ENCODE data around the gene GADL1. TPM values are rescaled to one million over a fixed set of nuclear protein-coding genes. Genes with fewer than 3 reads are reported as not detected.

The GADL1 gene
- total and polyA plus RNA-seq, 7 donors: 0.89 to 5.6 (median 1.5) TPM

DNA sequence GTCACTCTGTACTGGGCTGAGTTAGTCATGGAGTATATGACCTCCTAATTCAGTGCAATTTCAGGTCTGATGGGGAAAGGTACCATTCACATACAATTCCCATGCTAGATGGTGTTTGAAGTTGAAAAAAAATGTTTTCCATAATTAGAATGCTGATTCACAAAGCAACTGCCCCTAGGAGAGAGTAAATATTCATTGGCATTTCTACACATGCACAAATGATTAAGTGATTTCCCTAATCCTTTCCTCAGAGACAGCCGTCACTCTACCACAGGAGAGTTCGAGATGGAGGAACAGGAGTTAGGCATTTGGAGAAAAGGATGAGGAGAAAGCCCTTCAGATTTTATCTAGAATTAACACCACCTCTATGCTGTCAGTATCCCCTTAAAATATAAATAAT, 32.5 kb downstream of the GADL1 start:
- no peaks in the 10 kb centered on the region for H3K9me3 ChIP-seq
- intact Hi-C loops (cut with DNase I): no loop called here
- H3K36me3 ChIP-seq (ENCODE audit: insufficient read depth in 1 of 2, low read depth in 1 of 2): peaks cover 0 to 2% of the 10 kb centered on the region in 2 donors
- TF ChIP-seq CTCF (IDR thresholded peaks at IDR 0.05): no peak
- no peak for DNase-seq
- no peaks in the 10 kb centered on the region for H3K27me3 ChIP-seq (ENCODE audit: insufficient read depth in 3 of 3, low read length in 2 of 3)
- peak in 1 of 4 donors; percentile 42 for ATAC-seq
- no peak overlapping the region for H3K4me3 ChIP-seq
- no peak overlapping the region for H3K27ac ChIP-seq
- H3K4me1 ChIP-seq: peaks cover 23% of the 10 kb centered on the region
- WGBS, 3 donors: 61 to 83% (median 74%) methylated on average over 2 of the region's 2 CpGs

GRCh38 chr3:30858894-30859389, 35.5 kb downstream of the GADL1 start:
- DNase-seq (no peak), ATAC-seq (no peak)
- H3K36me3 ChIP-seq (ENCODE audit: insufficient read depth in 1 of 2, low read depth in 1 of 2): peaks cover 0 to 2% of the 10 kb centered on the region in 2 donors
- no peak overlapping the region for H3K27ac ChIP-seq
- TF ChIP-seq CTCF (IDR thresholded peaks at IDR 0.05): no peak
- H3K4me3 ChIP-seq: no peak overlapping the region
- WGBS, 3 donors: 90 to 97% (median 93%) methylated on average over 5 of the region's 5 CpGs
- peaks cover 25% of the 10 kb centered on the region for H3K4me1 ChIP-seq
- no peaks in the 10 kb centered on the region for H3K27me3 ChIP-seq (ENCODE audit: insufficient read depth in 3 of 3, low read length in 2 of 3)
- no peaks in the 10 kb centered on the region for H3K9me3 ChIP-seq
- intact Hi-C loops (cut with DNase I): no loop called here

GRCh38 chr3:30855400-30856292, 38.8 kb downstream of the GADL1 start:
- intact Hi-C loops (cut with DNase I): no loop called here
- peaks cover 7% of the 10 kb centered on the region for H3K4me1 ChIP-seq
- WGBS, 3 donors: 55 to 60% (median 58%) methylated on average over 6 of the region's 6 CpGs
- H3K36me3 ChIP-seq (ENCODE audit: insufficient read depth in 1 of 2, low read depth in 1 of 2): no peaks in the 10 kb centered on the region
- no peak for DNase-seq
- no peaks in the 10 kb centered on the region for H3K27me3 ChIP-seq (ENCODE audit: insufficient read depth in 3 of 3, low read length in 2 of 3)
- no peak overlapping the region for H3K27ac ChIP-seq
- ATAC-seq: peak in 2 of 4 donors; percentile 32 to 65
- no peak for TF ChIP-seq CTCF (IDR thresholded peaks at IDR 0.05)
- H3K9me3 ChIP-seq: no peaks in the 10 kb centered on the region
- no peak overlapping the region for H3K4me3 ChIP-seq

GRCh38 chr3:30852833-30853232, 41.6 kb downstream of the GADL1 start:
- Histone ChIP-seq H3K27me3 (ENCODE audit: insufficient read depth in 3 of 3, low read length in 2 of 3) (no peaks in the 10 kb centered on the region), H3K27ac (peak overlapping the region; percentile 38), H3K36me3 (ENCODE audit: insufficient read depth in 1 of 2, low read depth in 1 of 2) (no peaks in the 10 kb centered on the region), H3K4me1 (peaks cover 18% of the 10 kb centered on the region), H3K9me3 (no peaks in the 10 kb centered on the region), H3K4me3 (no peak overlapping the region)
- intact Hi-C loops (cut with DNase I): no loop called here
- ATAC-seq (peak in 1 of 4 donors; percentile 51), DNase-seq (no peak)
- WGBS, 3 donors: 37 to 48% (median 48%) methylated on average over 4 of the region's 4 CpGs
- TF ChIP-seq CTCF (IDR thresholded peaks at IDR 0.05): no peak
